Right kidney (tissue), 9 donors: ENCODE data around the gene SSBP1.
A peak's percentile ranks its signal among the peaks of the same experiment; 100 is the strongest.
"Not testable (repeated sequence)": the region's sequence is repeated elsewhere in the genome, so short reads cannot be mapped to it uniquely, and the experiment has no call there.

Experiments used
- DNase-seq: peaks from one replicate; pipeline ENCODE4 v3.0.0-alpha.2; 2016
- long read RNA-seq, 8 donors: transcript quantifications; one replicate each; lab custom pipeline, GENCODE V29; 2026

Gene SSBP1
- long read RNA-seq, donor 1, transcript SSBP1-206 (7 exons, 630 nt) = minor isoform, 8 of 184 reads
- long read RNA-seq, donor 1, transcript SSBP1-212 (6 exons, 1,434 nt) = minor isoform, 13 of 184 reads
- long read RNA-seq, donor 1, transcript SSBP1-201 (7 exons, 687 nt) = major isoform, 101 of 184 reads
- long read RNA-seq, donor 1, transcript SSBP1-214 (7 exons, 636 nt) = minor isoform, 21 of 184 reads
- long read RNA-seq, donor 1, partial matches to known transcripts = 36 of 184 reads
- long read RNA-seq, donor 1, other reads (novel, unspliced or antisense) = 0 of 184 reads
- long read RNA-seq, donor 2, transcript SSBP1-214 (7 exons, 636 nt) = minor isoform, 11 of 104 reads
- long read RNA-seq, donor 2, transcript SSBP1-201 (7 exons, 687 nt) = major isoform, 64 of 104 reads
- long read RNA-seq, donor 2, partial matches to known transcripts = 20 of 104 reads
- long read RNA-seq, donor 2, other reads (novel, unspliced or antisense) = 0 of 104 reads
- long read RNA-seq, donor 3, transcript SSBP1-214 (7 exons, 636 nt) = minor isoform, 10 of 57 reads
- long read RNA-seq, donor 3, transcript SSBP1-201 (7 exons, 687 nt) = major isoform, 41 of 57 reads
- long read RNA-seq, donor 3, partial matches to known transcripts = 0 of 57 reads
- long read RNA-seq, donor 3, other reads (novel, unspliced or antisense) = 0 of 57 reads
- long read RNA-seq, donor 4, transcript SSBP1-206 (7 exons, 630 nt) = minor isoform, 5 of 111 reads
- long read RNA-seq, donor 4, transcript SSBP1-214 (7 exons, 636 nt) = minor isoform, 15 of 111 reads
- long read RNA-seq, donor 4, transcript SSBP1-212 (6 exons, 1,434 nt) = minor isoform, 15 of 111 reads
- long read RNA-seq, donor 4, transcript SSBP1-201 (7 exons, 687 nt) = major isoform, 60 of 111 reads
- long read RNA-seq, donor 4, partial matches to known transcripts = 15 of 111 reads
- long read RNA-seq, donor 4, other reads (novel, unspliced or antisense) = 0 of 111 reads
- long read RNA-seq, donor 5, transcript SSBP1-206 (7 exons, 630 nt) = minor isoform, 8 of 166 reads
- long read RNA-seq, donor 5, transcript SSBP1-214 (7 exons, 636 nt) = minor isoform, 28 of 166 reads
- long read RNA-seq, donor 5, transcript SSBP1-212 (6 exons, 1,434 nt) = minor isoform, 8 of 166 reads
- long read RNA-seq, donor 5, transcript SSBP1-201 (7 exons, 687 nt) = major isoform, 109 of 166 reads
- long read RNA-seq, donor 5, partial matches to known transcripts = 9 of 166 reads
- long read RNA-seq, donor 5, other reads (novel, unspliced or antisense) = 0 of 166 reads
- long read RNA-seq, donor 6, transcript SSBP1-206 (7 exons, 630 nt) = minor isoform, 6 of 95 reads
- long read RNA-seq, donor 6, transcript SSBP1-201 (7 exons, 687 nt) = major isoform, 54 of 95 reads
- long read RNA-seq, donor 6, transcript SSBP1-214 (7 exons, 636 nt) = minor isoform, 10 of 95 reads
- long read RNA-seq, donor 6, partial matches to known transcripts = 20 of 95 reads
- long read RNA-seq, donor 6, other reads (novel, unspliced or antisense) = 0 of 95 reads
- long read RNA-seq, donor 7, transcript SSBP1-212 (6 exons, 1,434 nt) = minor isoform, 6 of 198 reads
- long read RNA-seq, donor 7, transcript SSBP1-201 (7 exons, 687 nt) = major isoform, 117 of 198 reads
- long read RNA-seq, donor 7, transcript SSBP1-214 (7 exons, 636 nt) = minor isoform, 25 of 198 reads
- long read RNA-seq, donor 7, transcript SSBP1-206 (7 exons, 630 nt) = minor isoform, 9 of 198 reads
- long read RNA-seq, donor 7, partial matches to known transcripts = 35 of 198 reads
- long read RNA-seq, donor 7, other reads (novel, unspliced or antisense) = 0 of 198 reads
- long read RNA-seq, donor 8, transcript SSBP1-214 (7 exons, 636 nt) = minor isoform, 19 of 108 reads
- long read RNA-seq, donor 8, transcript SSBP1-201 (7 exons, 687 nt) = major isoform, 70 of 108 reads
- long read RNA-seq, donor 8, transcript SSBP1-212 (6 exons, 1,434 nt) = minor isoform, 5 of 108 reads
- long read RNA-seq, donor 8, partial matches to known transcripts = 5 of 108 reads
- long read RNA-seq, donor 8, other reads (novel, unspliced or antisense) = 0 of 108 reads

GRCh38 chr7:141737836-141738591, at the start of gene SSBP1:
TSS of gene SSBP1 (plus strand) at chr7:141738358. CDS start at chr7:141739167, 809 bp downstream.
- DNase-seq = peak; percentile 96

GRCh38 chr7:141689072-141689825, 48.9 kb upstream of the SSBP1 start:
- not testable (repeated sequence) for DNase-seq

DNA sequence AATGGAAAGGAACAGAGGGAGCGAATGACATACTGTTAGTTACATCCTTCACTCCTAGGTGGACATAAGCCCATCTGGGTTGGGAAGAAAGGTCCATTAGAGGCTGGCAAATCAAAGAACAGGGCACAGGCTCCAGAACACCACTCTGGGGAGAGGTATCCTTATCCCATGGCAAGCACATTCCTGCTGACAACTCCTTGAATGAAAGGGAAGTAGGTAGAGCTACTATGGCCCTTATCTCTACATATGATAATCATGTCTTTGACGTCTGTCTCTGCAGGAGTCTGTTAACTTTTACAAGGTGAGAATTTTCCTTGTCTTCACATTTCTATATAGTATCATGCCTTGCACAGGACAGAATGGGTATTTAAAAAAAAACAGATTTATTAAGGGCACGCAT, 46.6 kb upstream of the SSBP1 start:
- no peak for DNase-seq

DNA sequence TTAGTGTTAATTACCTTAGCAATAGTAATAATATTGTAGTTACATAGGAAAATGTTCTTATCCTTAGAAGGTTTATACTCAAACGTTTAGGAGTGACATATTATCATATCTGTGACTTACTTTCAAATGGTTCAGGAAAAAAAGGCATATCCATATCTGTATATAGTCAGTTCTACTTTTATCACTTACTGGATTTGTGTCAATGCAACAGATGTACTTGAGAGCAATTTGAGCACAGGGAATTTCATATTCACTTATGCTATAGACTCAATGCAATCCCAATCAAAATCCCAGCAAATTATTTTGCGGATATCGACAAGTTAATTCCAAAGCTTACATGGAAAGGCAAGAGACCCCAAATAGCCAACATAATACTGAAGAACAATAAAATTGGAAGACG, 46.2 kb upstream of the SSBP1 start:
- no peak for DNase-seq

DNA sequence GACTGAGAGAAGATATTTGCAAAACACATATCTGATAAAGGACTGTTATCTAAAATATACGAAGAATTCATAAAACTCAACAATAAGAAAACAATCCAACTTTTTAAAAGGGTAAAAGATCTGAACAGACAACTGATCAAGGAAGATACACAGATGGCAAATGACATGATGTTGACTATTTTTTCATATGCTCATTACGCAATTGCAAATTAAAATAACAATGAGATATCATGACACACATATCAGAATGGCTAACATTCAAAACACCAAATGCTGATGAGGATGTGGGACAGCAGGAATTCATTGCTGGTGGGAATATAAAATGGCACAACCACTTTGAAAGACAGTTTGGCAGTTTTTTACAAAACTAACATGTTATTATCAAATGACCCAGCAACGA, 45.1 kb upstream of the SSBP1 start:
- no peak for DNase-seq

- DNase-seq = no peak
Measured at GRCh38 chr7:141695803-141696289, 42.3 kb upstream of the SSBP1 start.

DNA sequence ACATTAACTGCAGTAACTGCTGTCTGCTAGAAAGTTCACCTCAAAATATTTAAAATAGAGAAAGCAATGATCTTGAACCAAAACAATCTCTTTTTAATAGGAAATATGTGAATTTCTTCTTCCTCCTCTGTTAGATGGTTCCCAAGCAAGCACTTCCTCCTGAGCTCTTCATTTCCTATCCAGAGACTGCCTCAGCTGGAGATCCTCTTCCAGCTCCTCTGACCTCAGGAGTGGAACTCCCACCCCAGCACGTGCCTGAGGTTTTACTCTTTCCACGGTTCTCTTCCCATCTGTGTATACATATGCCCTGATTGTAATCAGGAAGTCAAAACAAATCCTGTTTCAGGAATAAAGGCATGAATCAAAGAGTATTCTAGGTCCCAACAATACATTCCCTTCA, 41.8 kb upstream of the SSBP1 start:
- no peak for DNase-seq

DNA sequence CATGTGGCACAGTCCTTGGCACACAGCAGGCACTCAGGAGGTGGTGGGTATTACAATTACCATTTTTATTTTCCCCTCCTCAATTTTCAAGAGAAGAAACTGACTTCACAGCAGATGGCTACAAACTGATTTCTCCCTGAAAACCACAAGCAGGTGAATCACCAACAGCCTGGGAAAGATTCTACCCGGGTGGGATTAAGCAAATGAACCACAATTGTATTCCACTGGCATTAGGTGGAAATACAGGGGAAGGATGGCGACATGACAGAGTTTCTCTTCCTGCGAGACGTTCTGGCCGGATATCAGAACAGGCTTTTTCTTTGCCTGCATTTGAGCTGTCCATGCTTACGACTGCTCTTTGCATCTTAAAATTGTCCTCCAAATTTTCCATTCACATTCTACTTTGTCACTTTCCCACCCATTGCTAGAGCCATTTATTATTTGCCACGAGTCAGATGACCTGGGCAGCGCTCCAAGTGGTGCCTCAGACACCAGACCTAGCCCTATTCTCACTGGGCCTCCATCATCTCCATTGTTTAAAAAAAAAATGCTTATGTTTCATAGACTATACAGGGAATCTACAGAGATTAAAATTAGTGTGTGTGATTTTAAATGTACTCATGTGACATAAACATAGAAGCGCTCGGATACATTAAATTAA, 40.8 kb upstream of the SSBP1 start:
- DNase-seq = no peak

GRCh38 chr7:141698247-141699015, 39.7 kb upstream of the SSBP1 start:
- DNase-seq = no peak

DNA sequence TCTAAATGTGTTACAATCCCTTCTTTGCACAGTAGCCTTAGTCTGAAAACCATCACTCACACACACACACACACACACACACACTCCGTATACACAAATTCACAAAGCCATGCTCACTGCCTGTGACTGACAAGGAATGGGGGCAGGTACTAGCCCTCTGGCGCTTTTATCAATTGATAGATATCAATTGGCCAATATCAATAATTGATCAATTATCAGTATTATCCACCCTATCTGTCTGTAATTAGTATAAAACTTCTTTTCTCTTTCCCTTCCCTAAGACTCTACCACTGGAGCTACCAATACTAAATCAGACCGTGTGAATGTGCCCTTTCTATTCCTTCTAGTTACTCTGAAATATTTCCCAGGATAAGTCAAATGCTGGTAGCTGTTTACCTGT, 38.3 kb upstream of the SSBP1 start:
- DNase-seq = no peak

GRCh38 chr7:141700296-141700847, 37.8 kb upstream of the SSBP1 start:
- no peak for DNase-seq

- peak; percentile 36 for DNase-seq
Measured at GRCh38 chr7:141700848-141701371, 37.2 kb upstream of the SSBP1 start.

GRCh38 chr7:141701489-141702046, 36.6 kb upstream of the SSBP1 start:
- DNase-seq = peak; percentile 69

- DNase-seq = peak; percentile 69
Measured at GRCh38 chr7:141702047-141702567, 36.1 kb upstream of the SSBP1 start, which contains the start of gene DENND11. TSS of gene DENND11 (minus strand) at chr7:141702166. CDS start at chr7:141702153, 13 bp downstream.

GRCh38 chr7:141702892-141703291, 35.3 kb upstream of the SSBP1 start:
- no peak for DNase-seq

GRCh38 chr7:141704112-141704511, 34.0 kb upstream of the SSBP1 start:
- no peak for DNase-seq
